Right ventricle myocardium superior (tissue), 1 donor: Measurements from ENCODE around the gene PRSS8. TPM values are rescaled to one million over a fixed set of nuclear protein-coding genes. Genes with fewer than 3 reads are reported as not detected.
A peak's percentile ranks its signal among the peaks of the same experiment; 100 is the strongest.
"Not testable (repeated sequence)": the region's sequence is repeated elsewhere in the genome, so short reads cannot be mapped to it uniquely, and the experiment has no call there.

Source experiments
- ATAC-seq: fragments of 200-7000 bp; cut with Tn5 transposase; one replicate; pipeline ENCODE4 v1.9.1; 2020; ENCODE audit warnings: mild to moderate bottlenecking; ENCODE audit not compliant: poor library complexity
- DNase-seq: peaks from one replicate; pipeline ENCODE4 v3.0.0-alpha.2; 2020
- intact Hi-C: fragments of 100-400 bp; cut with DNase I; formaldehyde crosslinking; loops from one replicate; pipeline ENCODE4 v1.11.2; 2022
- total RNA-seq: library from RNA; stranded (reverse); fragmentation: NEBNext Ultra II Directional; extraction: Animal tissue kit (Norgen Biotek cat#: 25700); gene quantifications from one replicate; pipeline ENCODE4 v1.2.1, GENCODE V29; 2021
- donor health status: DM: no; HTN: yes; CAD: no; lungs with severe emphysema.

Gene PRSS8
- total RNA-seq, 1 donor from 2014 or later, result not detected

DNA sequence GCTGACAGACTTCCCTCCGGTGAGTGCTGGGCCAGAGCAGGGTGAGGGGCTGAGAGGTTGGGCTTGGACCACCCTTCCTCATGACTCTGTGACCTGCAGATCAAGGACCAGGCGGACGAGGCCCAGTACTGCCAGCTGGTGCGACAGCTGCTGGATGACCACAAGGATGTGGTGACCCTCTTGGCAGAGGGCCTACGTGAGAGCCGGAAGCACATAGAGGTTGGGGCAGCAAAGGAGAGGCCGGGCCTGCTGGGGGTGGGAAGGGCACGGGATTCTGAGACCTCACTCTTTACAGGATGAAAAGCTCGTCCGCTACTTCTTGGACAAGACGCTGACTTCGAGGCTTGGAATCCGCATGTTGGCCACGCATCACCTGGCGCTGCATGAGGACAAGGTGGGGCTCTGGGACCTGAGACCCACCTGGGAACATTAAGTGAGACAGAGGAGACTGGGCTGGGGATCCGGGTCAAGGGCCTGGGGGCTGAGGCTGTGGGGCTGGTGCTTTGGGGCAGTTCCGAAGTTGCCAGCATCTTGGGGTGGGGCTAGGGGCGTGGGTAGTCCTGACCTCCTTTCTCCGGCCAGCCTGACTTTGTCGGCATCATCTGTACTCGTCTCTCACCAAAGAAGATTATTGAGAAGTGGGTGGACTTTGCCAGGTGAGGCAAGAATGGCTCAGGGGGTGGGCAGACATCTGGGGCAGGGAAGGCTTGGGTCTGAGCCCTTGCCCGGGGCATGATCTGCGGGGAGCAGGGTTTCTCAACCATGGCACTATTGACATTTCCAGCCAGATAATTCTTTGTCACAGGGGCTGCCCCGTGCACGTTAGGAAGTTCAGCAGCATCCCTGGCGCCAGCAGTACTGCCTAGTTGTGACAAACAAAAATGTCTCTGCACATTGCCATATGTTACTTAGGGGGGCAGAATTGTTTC lies 25.2 kb downstream of the PRSS8 start:
- DNase-seq (no peak), ATAC-seq (no peak)
- intact Hi-C loops, result no loop called here

DNA sequence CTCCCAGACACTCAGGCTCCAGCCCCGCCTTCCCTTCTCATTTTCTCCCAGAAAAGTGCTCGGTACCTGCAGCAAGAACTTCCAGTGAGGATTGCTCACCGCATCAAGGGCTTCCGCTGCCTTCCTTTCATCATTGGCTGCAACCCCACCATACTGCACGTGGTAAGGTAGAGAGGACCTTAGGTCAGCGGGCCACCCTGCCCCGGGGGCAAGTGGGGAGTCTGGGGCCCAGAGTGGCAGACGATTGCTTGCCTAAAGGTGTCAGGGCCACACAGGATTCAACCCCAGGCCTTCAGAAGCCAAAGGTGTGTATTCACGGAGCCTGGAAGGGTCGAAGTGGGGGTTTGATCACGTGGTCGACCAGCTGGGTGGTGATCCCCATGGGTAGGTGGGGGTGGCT lies 25.9 kb downstream of the PRSS8 start:
- no peak for ATAC-seq
- intact Hi-C loops, result no loop called here
- no peak for DNase-seq

DNA sequence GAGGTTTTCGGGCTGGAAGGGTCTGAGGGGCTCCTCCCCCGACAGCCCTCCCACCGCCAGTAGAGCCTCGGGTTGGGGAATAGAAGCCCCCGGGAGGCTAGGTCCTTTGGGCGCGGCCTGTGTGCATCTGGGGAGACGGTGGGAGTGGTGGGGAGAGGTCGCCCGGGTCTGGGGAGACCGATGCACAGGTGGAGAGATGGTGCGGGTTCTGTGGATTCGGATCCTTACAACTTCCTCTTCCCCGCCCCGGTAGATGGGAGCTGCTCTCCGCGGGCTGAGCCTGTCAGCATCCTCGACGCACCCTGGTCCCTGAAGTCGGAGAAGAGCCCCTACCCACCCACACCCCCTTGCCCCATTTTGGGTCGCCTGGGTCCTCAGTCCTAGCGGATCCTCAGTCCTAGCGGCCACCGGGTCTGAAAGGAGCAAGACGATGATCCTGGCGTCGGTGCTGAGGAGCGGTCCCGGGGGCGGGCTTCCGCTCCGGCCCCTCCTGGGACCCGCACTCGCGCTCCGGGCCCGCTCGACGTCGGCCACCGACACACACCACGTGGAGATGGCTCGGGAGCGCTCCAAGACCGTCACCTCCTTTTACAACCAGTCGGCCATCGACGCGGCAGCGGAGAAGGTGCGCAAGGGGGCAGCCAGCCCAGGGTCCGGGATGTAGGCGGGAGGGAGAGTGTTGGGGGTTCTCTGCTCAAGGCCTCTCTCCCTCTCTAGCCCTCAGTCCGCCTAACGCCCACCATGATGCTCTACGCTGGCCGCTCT lies 26.6 kb downstream of the PRSS8 start:
- ATAC-seq (no peak), DNase-seq (peak; percentile 45)
- intact Hi-C loops, result no loop called here

DNA sequence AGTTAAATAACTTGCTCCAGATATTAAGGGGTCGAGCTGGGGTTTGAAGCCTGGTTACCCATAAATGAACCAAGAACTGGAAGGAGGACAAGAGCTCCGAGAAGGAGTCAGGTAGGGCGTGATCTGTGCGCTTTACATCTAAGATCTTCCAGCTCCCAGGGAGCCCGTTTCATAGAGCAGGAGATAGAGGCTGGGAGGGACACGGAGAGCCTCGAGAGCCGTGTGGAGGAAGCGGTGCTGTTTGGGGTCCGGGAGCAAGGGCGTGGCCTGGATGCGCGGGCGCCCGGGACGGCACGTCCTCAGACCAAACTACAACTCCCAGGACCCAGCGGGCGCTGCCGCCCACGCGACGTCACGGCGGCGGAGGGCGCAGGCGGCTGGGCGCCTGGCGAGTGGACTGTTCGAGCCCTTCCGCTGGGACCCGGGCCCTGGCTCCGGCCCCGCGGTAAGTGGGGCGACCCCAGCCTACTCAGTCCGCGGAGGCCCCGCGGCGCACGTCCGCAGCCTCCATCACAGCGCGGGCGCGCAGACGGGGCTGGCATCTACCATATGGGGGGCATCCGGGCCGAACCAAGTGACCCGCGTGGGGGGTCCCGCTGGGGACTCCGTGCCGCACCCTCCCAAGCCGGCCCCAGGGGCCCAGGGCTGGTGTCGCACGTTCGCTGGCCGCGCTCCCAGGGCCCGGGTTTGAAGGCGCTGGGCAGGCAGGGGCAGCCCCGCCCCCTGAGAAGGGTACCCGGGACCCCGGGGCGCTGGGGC lies 27.3 kb downstream of the PRSS8 start, which contains the start of gene BCKDK:
Gene BCKDK (plus strand): TSS at position 352 of the 759 bp plus-strand sequence. CDS start 838 bp downstream, outside the sequence.
- DNase-seq (peak; percentile 90), ATAC-seq (peak; percentile 83)
- intact Hi-C loops, result no loop called here

DNA sequence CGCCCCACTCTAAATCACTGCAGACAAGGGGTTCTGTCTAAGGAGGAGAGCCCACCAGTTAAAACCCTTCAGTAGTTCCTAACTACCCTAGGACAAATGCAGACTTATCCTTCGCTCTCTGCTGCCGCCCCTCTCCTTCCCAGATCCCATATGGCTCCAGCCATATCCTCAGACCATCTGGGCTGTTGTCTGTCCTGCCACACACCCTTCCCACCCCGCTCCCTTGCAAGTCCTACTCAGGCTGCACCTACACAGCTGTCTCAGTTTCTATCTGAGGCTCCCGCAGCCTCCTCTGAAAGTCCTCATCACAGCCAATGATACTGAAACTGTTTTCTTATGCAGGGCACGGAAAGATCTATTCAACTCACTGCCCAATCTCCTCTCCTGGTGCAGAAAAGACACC lies 28.1 kb downstream of the PRSS8 start:
- ATAC-seq, result no peak
- no peak for DNase-seq
- intact Hi-C loops, result no loop called here

DNA sequence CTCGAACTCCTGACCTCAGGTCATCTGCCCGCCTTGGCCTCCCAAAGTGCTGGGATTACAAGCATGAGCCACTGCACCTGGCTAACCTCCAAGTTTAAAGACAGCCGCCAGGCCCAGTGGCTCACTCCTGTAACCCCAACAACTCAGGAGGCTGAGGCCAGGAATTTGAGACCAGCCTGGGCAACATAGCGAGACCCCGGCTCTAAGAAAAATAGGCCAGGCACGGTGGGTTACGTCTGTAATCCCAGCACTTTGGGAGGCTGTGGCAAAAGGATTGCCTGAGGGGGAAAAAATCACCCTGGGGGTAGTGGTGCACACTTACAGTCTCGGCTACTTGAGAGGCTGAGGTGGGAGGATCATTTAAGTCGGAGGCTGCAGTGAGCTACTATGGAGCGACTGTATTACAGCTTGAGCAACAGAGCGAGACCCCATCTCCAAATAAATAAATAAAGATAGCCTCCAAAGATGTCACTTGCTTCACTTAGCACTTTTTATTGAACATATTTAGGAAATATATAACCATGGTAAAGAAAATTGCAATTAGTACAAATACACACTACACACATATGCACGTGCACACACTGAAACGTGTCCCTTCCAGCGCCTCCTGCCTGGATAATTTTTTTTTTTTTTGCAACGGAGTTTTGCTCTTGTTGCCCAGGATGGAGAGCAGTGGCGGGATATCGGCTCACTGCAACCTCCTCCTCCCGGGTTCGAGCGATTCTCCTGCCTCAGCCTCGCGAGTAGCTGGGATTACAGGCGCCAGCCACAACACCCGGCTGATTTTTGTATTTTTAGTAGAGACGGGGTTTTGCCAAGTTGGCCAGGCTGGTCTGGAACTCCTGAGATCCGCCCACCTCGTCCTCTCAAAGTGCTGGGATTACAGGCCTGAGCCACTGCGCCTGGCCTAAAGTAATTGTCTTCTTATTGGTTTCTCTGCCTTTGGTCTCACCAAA lies 28.7 kb downstream of the PRSS8 start:
- DNase-seq (no peak), ATAC-seq (no peak)
- intact Hi-C loops, result no loop called here

DNA sequence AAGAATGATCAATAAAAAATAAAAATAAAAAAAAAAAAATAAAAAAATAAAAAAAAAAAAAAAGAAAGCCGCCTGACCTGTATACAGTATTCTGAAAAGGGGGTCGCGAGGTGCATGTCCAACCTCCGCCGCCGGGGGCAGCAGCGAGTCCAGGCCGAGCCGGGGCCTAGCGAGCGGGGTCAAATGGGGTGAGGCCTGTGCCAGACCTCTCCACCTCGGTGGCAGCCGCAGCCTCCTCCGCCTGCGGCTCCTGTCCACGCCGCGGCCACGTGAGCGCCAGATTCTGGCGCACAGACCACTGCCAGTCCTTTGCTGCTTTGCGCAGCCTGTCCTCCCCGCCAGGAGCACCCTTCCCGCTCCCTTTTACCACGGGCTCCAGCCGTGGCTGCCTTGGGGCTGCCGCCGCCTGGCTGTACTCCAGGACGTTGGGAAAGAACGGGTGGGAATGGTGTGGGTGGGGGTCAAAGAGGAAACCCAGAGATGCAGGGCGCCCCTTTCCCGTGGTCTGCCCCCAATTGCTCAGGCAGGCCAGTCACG lies 29.8 kb downstream of the PRSS8 start:
- intact Hi-C loops, result no loop called here
- ATAC-seq, result peak; percentile 93

DNA sequence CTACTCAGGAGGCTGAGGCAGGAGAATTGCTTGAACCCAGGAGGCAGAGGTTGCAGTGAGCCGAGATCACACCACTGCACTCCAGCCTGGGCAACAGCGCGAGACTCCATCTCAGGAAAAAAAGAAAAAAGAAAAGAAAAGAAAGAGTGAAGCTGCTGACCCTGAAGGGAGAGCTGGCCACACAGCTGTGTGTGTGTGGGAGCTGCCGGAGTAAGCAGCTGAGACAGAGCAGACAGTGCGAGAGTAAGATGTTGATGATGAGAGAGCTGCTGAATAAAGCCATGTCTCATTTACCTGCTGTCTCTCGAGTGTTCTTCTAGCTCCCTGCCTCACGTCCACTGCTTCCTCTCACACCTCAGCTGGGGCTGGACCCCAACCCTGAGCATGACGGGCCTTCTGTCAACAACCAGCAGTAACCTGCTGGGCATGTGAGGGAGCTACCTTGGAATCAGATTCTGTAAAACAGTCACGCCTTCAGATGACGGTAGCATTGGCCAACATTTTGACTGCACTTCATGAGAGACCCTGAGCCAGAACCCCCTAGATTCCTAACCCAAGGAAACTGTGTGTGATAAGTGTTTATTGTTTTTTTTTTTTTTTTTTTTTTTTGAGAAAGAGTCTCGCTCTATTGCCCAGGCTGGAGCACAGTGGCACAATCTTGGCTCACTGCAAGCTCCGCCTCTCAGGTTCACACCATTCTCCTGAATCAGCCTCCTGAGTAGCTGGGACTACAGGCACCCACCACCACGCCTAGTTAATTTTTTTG lies 34.5 kb downstream of the PRSS8 start:
- ATAC-seq, DNase-seq, intact Hi-C loops: not testable (repeated sequence)

More for the DNA sequence above, 29.8 kb downstream of the PRSS8 start:
- peak; percentile 94 for DNase-seq

DNA sequence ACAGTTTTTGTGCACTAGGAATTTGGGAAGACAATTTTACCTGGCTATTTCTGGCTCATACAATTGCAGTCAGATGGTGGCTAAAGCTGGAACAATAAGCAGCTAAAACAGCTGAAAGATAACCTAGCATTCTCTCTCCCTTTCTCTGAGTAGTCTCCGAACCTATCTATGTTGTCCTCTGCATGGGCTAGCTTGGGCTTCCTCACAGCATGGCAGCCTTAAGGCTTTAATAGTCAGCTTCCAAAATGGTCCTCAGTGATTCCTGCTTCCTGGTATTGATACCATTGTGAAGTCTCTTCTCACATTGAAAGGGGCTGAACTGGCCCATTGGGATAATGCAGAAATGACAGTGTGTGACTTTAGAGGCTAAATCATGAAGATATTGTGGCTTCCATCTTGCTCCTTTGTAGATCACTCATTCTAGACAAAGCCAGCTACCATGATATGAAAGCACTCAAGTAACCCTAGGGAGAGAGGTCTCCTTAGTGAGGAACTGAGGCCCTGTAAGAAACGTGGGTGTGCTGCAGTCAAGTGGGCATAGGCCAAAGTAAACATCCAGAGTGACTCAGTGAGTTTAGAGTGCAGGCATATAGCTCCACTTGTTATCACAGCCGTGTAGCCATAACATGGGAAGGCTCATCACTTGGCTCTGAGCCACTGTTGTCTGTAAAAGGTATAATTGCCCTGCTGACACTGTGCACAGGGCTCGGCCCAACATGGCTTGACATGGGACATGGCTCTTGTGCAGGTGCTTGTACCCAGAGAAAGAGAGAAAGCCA lies 35.5 kb downstream of the PRSS8 start:
- intact Hi-C loops, result no loop called here
- ATAC-seq, result no peak
- DNase-seq, result no peak

DNA sequence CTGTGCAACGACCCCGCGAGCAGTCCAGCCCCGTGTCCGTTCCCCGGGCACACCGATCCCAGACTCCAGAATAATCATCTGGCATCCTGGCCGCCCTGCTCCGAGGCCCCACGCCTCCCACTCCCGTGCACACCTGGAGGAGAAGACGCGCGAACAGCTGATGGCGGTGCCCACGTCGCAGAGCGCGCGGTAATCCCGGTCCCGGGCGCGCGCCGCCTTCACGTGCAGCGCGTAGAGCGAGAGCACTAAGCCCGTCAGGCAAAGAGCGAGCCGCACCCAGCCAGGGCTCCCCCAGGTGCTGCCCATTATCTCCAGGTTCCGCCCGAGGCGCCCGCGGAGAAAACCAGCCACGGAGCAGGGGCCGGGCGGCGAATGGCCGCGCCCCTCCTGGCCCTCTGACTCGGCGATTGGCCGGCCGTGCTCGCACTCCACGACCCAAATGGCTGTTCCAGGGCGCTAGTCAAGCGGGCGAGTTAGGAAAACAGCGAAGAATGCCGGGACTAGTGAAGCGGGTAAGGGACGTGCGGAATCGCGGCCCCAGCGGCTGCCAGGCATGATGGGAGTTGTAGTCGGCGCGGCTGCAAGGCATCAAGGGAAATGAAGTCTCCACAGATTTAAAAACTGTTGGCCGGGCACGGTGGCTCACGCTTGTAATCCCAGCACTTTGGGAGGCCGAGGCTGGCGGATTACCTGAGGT lies 41.0 kb downstream of the PRSS8 start, which contains the start of gene VKORC1:
Gene VKORC1 (minus strand): TSS at position 374 of the 697 bp plus-strand sequence. CDS start 68 bp downstream, at position 306.
- intact Hi-C loops, result no loop called here
- peak; percentile 97 for ATAC-seq

DNA sequence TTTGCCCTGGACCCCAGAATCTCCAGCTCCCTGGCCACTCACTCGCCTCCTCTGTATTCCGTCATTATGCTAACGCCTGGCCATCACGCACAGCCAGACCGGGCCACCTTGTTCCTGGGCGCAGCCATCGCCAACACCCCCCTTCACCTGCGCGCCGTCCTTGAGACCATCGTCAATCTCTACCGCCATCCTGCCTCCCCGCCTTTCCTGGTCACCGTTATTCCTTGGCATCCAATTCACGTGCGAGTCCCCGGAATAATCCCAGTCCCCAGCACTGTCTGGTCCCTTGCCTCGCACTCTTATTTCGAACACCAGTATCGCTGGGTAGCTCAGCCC lies 41.5 kb downstream of the PRSS8 start:
- intact Hi-C loops, result no loop called here
- peak; percentile 21 for ATAC-seq
- peak; percentile 51 for DNase-seq

More for the DNA sequence above, 41.0 kb downstream of the PRSS8 start, which contains the start of gene VKORC1:
- DNase-seq, result peak; percentile 98

DNA sequence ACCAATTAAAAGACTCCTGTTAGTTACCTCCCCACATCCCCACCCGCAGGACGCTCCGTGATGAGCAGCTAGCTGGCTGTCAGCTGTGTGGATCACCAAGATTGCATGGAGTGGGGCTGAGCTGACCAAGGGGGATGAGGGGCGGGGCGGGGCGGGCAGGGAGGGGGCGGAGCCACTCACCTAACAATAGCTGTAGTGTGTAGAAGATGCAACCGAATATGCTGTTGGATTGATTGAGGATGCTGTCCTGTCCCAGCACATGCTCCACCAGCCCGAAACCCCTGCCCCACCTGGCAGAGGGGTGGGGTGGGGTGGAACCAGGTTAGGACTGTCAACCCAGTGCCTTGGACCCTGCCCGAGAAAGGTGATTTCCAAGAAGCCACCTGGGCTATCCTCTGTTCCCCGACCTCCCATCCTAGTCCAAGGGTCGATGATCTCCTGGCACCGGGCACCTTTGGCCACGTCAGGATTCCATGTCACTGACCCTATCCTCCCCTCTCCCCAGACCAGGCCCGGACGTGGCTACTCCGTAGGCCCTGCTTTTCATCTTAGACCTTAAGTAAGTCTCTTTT lies 42.3 kb downstream of the PRSS8 start:
- intact Hi-C loops, result no loop called here
- ATAC-seq (no peak), DNase-seq (no peak)

DNA sequence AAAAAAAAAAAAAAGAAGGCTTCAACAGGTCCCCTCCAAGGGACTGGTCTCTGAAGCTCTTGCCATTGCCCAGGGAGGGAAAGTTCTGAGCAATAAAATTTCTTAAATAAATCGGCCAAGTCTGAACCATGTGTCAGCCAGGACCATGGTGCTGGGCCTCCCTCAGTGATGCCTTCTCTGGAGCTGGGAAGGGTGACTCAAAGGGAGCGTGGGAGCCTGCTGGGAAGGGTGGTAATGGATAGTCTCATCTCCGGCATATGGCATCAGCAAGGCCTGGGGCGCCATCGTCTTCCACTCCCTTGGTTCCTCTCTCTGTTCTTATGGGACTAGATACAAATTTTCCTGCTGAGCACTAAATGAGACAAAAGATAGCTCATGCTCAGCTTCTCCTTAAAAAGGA lies 43.2 kb downstream of the PRSS8 start:
- intact Hi-C loops, result no loop called here
- DNase-seq (no peak), ATAC-seq (no peak)

DNA sequence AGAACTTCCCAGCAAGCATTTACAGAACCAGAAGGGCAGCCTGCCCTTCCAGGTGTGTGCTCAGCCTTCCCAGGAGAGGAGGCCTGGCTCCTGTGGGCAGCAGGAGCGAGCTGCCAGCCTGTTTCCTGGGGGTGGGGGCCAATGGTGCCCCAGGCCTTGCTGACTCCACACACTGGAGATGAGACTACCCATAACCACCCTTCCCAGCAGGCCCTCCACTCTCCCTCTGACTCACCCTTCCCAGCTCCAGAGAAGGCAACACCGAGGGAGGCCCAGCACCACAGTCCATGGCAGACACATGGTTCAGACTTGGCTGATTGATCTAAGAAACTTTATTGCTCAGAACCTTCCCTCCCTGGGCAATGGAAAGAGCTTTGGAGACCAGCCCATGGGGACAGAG lies 45.0 kb downstream of the PRSS8 start:
- intact Hi-C loops, result no loop called here
- ATAC-seq, result no peak
- DNase-seq, result no peak

DNA sequence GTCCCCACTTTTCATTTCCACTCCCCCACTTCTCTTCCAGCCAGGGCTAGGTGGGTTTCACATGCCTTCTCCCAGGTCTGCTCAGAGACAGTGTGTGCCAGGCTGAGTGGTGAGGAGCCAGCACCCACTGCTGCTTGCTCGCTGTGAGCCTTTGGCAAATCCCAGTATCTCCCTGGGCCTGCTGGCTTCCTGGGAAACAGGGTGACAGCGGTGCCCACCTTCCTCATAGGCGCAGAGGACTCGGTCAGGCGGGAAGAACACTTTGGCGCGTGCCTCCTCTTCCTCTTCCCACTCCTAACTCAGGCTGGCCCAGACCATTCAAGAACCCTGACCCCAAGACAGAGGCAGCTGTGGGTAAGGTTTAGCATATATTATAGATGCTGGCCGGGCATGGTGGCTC lies 46.3 kb downstream of the PRSS8 start:
- ATAC-seq (no peak), DNase-seq (no peak)
- intact Hi-C loops, result no loop called here
